Measurements from ENCODE around the gene DYNLRB1. TPM values are rescaled to one million over a fixed set of nuclear protein-coding genes. Genes with fewer than 3 reads are reported as not detected.

Gene DYNLRB1
- total and polyA plus RNA-seq, 10 of the 15 experiments (the other 5 are each of a cell fraction or from before 2014, with no cell fraction given), result 87.9 to 313 (median 153) TPM

- TF ChIP-seq BCLAF1 (IDR thresholded peaks at IDR 0.05) (no peak), ATF7 (IDR thresholded peaks at IDR 0.05; ENCODE audit: low read depth) (no peak), ZSCAN29 (IDR thresholded peaks at IDR 0.05) (no peak), SMARCA5 (IDR thresholded peaks at IDR 0.05) (no peak), RELB (IDR thresholded peaks at IDR 0.05; ENCODE audit: low read depth) (no peak), CHD4 (IDR thresholded peaks at IDR 0.05) (no peak)
- TF ChIP-seq, protein P1, sequence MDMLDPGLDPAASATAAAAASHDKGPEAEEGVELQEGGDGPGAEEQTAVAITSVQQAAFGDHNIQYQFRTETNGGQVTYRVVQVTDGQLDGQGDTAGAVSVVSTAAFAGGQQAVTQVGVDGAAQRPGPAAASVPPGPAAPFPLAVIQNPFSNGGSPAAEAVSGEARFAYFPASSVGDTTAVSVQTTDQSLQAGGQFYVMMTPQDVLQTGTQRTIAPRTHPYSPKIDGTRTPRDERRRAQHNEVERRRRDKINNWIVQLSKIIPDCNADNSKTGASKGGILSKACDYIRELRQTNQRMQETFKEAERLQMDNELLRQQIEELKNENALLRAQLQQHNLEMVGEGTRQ (IDR thresholded peaks at IDR 0.05; ENCODE audit: borderline replicate concordance, low read depth, low read length), result no peak
Observed at GRCh38 chr20:34549929-34550305, 33.7 kb downstream of the DYNLRB1 start (continued).

DNA sequence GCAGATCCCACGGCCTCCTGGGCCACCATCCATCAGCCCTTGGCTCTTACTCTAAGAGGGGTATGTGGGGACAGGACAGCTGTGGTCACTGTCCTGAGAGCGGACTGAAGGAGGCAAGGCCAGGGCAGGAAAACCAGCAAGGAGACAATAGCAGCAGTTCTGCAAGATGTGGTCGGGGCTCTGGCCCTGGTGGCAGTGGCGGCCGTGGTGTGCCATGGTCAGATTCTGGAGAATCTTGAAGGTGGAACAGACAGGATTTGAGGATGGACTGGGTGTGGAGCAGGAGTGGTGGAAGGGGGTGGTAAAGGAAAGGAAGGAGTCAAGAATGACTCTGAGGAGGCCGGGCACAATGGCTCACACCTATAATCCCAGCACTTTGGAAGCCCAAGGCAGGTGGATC, 36.3 kb downstream of the DYNLRB1 start:
- CTCF ChIA-PET, result no interaction called here
- POLR2A ChIA-PET, result no interaction called here
- SMC1A ChIA-PET (ENCODE audit: uncharacterized antibody, unreplicated experiment), result no interaction called here
- ATAC-seq (no peak), DNase-seq (ENCODE audit: low read depth, low spot score) (no peak), FAIRE-seq (no peak)
- Histone ChIP-seq H3K36me3 (ENCODE audit: control insufficient read depth in 2 of 2, insufficient read depth in 2 of 2, low read length in 1 of 2) (no peaks in the 10 kb centered on the region), H3K4me2 (ENCODE audit: control insufficient read depth, insufficient read depth) (no peak overlapping the region), H3K9ac (ENCODE audit: control insufficient read depth, insufficient read depth, low read length) (no peak overlapping the region), H3K27ac (ENCODE audit: control insufficient read depth, insufficient read depth) (no peak overlapping the region), H3K27me3 (replicated peaks in 1 of 2; ENCODE audit: control insufficient read depth in 2 of 2, insufficient read depth in 2 of 2, low read length in 1 of 2) (no peaks in the 10 kb centered on the region), H3K4me1 (ENCODE audit: control insufficient read depth, insufficient read depth, low read length) (no peaks in the 10 kb centered on the region), H3K9me3 (replicated peaks; ENCODE audit: control insufficient read depth, insufficient read depth, low read length) (no peaks in the 10 kb centered on the region), H3K4me3 (no peak overlapping the region), H4K20me1 (ENCODE audit: control insufficient read depth, insufficient read depth) (no peaks in the 10 kb centered on the region), H3K79me2 (ENCODE audit: control insufficient read depth, insufficient read depth, low read length) (no peaks in the 10 kb centered on the region), H2AFZ (ENCODE audit: control insufficient read depth, low read depth, low read length) (no peak overlapping the region)
- intact Hi-C loops (cut with micrococcal nuclease; ENCODE audit: unreplicated experiment), result no loop called here
- RAD21 ChIA-PET (ENCODE audit: unreplicated experiment), result no interaction called here
- in situ Hi-C loops (cut with MboI), result no loop called here
- no TSS peak for BruUV-seq (replicated peaks)
- no peak for TF ChIP-seq ZSCAN29 (IDR thresholded peaks at IDR 0.05)
- 72% methylated on average over 6 of the region's 6 CpGs for WGBS (ENCODE audit: insufficient coverage, insufficient replicate concordance, low lambda C conversion rate, missing lambda C conversion rate)
